Activated T-helper 2 cell treated with anti-CD3 and anti-CD28 coated beads, Interferon-gamma antibody, Interleukin-2, Interleukin-4, amounts not matched to agents 10 μg/mL and 5 μg/mL and 100 μg/mL, durations not matched to agents 14 hours and 24 hours and 36 hours (primary cell): ENCODE measurements around the gene RBM19. TPM values are rescaled to one million over a fixed set of nuclear protein-coding genes. Genes with fewer than 3 reads are reported as not detected.

Experiments used
- DNase-seq: peaks from one replicate; pipeline ENCODE4 v3.0.0; 2021; ENCODE audit warnings: low spot score
- H3K27ac Mint-ChIP-seq: one replicate; pipeline ENCODE4 v1.8.0; 2021; ENCODE audit warnings: mixed read lengths
- H3K27me3 Mint-ChIP-seq: one replicate; pipeline ENCODE4 v1.8.0; 2021; ENCODE audit warnings: low read depth, mixed read lengths
- H3K36me3 Mint-ChIP-seq: one replicate; pipeline ENCODE4 v1.8.0; 2021; ENCODE audit warnings: low read depth, mixed read lengths
- H3K4me1 Mint-ChIP-seq: one replicate; pipeline ENCODE4 v1.8.0; 2021; ENCODE audit warnings: low read depth, mixed read lengths
- H3K4me3 Mint-ChIP-seq: one replicate; pipeline ENCODE4 v1.8.0; 2021; ENCODE audit warnings: low read depth, mild to moderate bottlenecking, moderate library complexity, mixed read lengths
- H3K9me3 Mint-ChIP-seq: one replicate; pipeline ENCODE4 v1.8.0; 2021; ENCODE audit warnings: mixed read lengths
- intact Hi-C: fragments of 100-400 bp; cut with micrococcal nuclease; formaldehyde crosslinking; loops from one replicate; pipeline ENCODE4 v1.15.1; 2023
- total RNA-seq: library from RNA; stranded (reverse); gene quantifications from 2 replicates; pipeline ENCODE4 v1.2.3, GENCODE V29; 2022

Gene RBM19
- total RNA-seq, 1 donor from 2014 or later = 96.8 TPM

DNA sequence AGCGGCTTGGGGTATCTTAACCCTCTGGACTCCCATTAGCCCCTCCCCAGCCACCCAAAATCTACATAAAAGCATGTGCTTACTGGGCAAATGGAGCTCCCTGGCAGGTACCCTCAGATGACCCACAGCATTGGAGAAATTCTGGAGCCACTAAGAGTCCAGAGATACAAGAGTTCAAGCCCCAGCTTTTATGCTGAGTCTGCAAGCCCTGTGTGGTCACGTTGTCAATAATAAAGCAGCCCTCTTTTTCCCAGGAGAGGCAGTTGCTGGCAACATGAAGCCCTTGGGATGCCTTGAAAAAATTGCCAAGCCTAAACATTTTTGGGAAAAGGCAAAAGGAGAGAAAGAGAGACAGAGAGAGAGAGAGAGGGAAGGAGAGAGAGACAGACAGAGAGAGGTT lies 83.4 kb downstream of the RBM19 start:
- intact Hi-C loops = no loop called here
- H3K4me1 Mint-ChIP-seq = no peaks in the 10 kb centered on the region
- H3K36me3 Mint-ChIP-seq = peaks cover 3% of the 10 kb centered on the region
- DNase-seq = no peak
- no peaks in the 10 kb centered on the region for H3K9me3 Mint-ChIP-seq
- H3K4me3 Mint-ChIP-seq = no peak overlapping the region
- no peak overlapping the region for H3K27ac Mint-ChIP-seq
- no peaks in the 10 kb centered on the region for H3K27me3 Mint-ChIP-seq

GRCh38 chr12:113880988-113881962 lies 84.8 kb downstream of the RBM19 start:
- DNase-seq = no peak
- intact Hi-C loops = no loop called here
- no peaks in the 10 kb centered on the region for H3K27me3 Mint-ChIP-seq
- H3K27ac Mint-ChIP-seq = no peak overlapping the region
- no peak overlapping the region for H3K4me3 Mint-ChIP-seq
- no peaks in the 10 kb centered on the region for H3K36me3 Mint-ChIP-seq
- no peaks in the 10 kb centered on the region for H3K9me3 Mint-ChIP-seq
- no peaks in the 10 kb centered on the region for H3K4me1 Mint-ChIP-seq

DNA sequence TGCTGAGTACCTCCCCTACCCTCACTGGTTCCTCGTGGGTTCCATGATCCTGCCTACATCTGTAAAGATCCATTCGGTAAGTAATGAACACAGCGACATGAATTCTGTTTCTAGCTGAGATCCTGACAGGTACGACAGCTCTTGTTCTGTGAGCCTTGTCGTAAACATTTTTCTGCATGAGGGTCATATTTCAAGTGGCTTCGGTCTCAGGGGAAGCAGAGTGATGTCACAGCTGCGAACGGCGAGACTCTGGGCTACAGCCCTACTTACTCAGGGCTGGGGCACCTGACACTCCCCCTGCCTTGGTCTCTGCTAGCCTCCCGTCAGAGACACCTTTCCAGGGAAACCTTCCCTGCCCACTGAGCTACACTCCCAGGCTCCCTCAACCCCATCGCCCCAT lies 85.8 kb downstream of the RBM19 start:
- Mint-ChIP-seq H3K27me3 (no peaks in the 10 kb centered on the region), H3K9me3 (no peaks in the 10 kb centered on the region), H3K27ac (no peak overlapping the region), H3K4me3 (no peak overlapping the region), H3K36me3 (no peaks in the 10 kb centered on the region), H3K4me1 (no peaks in the 10 kb centered on the region)
- intact Hi-C loops = no loop called here
- DNase-seq = no peak

GRCh38 chr12:113879658-113880057 lies 86.5 kb downstream of the RBM19 start:
- Mint-ChIP-seq H3K4me3 (no peak overlapping the region), H3K4me1 (no peaks in the 10 kb centered on the region), H3K9me3 (no peaks in the 10 kb centered on the region), H3K36me3 (peaks cover 3% of the 10 kb centered on the region), H3K27ac (no peak overlapping the region), H3K27me3 (no peaks in the 10 kb centered on the region)
- no peak for DNase-seq
- intact Hi-C loops = no loop called here

- Mint-ChIP-seq H3K27me3 (no peaks in the 10 kb centered on the region), H3K4me3 (no peak overlapping the region), H3K36me3 (peaks cover 3% of the 10 kb centered on the region), H3K9me3 (no peaks in the 10 kb centered on the region), H3K27ac (no peak overlapping the region), H3K4me1 (no peaks in the 10 kb centered on the region)
- DNase-seq = no peak
- intact Hi-C loops = no loop called here
These were observed 88.5 kb downstream of the RBM19 start for GRCh38 chr12:113877607-113878006.

- no peaks in the 10 kb centered on the region for H3K4me1 Mint-ChIP-seq
- no peak for DNase-seq
- H3K36me3 Mint-ChIP-seq = peaks cover 3% of the 10 kb centered on the region
- no peak overlapping the region for H3K4me3 Mint-ChIP-seq
- intact Hi-C loops = no loop called here
- no peaks in the 10 kb centered on the region for H3K27me3 Mint-ChIP-seq
- H3K9me3 Mint-ChIP-seq = no peaks in the 10 kb centered on the region
- no peak overlapping the region for H3K27ac Mint-ChIP-seq
These were observed 90.0 kb downstream of the RBM19 start for GRCh38 chr12:113876160-113876559.

DNA sequence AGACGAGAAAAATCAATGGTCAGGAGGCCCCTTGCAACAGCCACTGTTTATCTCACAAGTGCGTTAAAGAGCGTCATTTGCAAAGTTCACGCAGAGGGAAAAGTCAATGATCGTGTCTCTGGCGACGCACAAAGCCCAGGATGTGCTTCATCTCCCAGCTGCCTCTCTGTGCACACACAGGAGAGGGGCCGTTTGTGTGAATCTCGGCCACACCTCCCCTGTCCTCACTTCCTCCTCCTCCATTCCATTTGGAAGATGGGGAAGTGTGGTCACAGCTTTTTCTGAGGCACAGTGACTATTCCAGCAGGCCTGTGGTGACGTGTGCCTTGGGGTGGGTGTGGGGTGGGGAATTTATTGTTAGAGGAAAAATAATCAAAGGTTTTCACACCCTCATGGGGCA lies 90.4 kb downstream of the RBM19 start:
- no peak for DNase-seq
- Mint-ChIP-seq H3K4me1 (no peaks in the 10 kb centered on the region), H3K27me3 (no peaks in the 10 kb centered on the region), H3K27ac (no peak overlapping the region), H3K4me3 (no peak overlapping the region), H3K9me3 (no peaks in the 10 kb centered on the region), H3K36me3 (peaks cover 3% of the 10 kb centered on the region)
- intact Hi-C loops = no loop called here

- H3K4me1 Mint-ChIP-seq = no peaks in the 10 kb centered on the region
These were observed 91.0 kb downstream of the RBM19 start for GRCh38 chr12:113874999-113875561.

GRCh38 chr12:113874326-113874725 lies 91.8 kb downstream of the RBM19 start:
- Mint-ChIP-seq H3K27ac (no peak overlapping the region), H3K27me3 (no peaks in the 10 kb centered on the region), H3K9me3 (no peaks in the 10 kb centered on the region), H3K36me3 (peaks cover 3% of the 10 kb centered on the region), H3K4me1 (no peaks in the 10 kb centered on the region), H3K4me3 (no peak overlapping the region)
- intact Hi-C loops = no loop called here
- DNase-seq = no peak

More at GRCh38 chr12:113874999-113875561, 91.0 kb downstream of the RBM19 start:
- H3K4me3 Mint-ChIP-seq = no peak overlapping the region
- no peaks in the 10 kb centered on the region for H3K27me3 Mint-ChIP-seq
- H3K9me3 Mint-ChIP-seq = no peaks in the 10 kb centered on the region
- peaks cover 3% of the 10 kb centered on the region for H3K36me3 Mint-ChIP-seq
- H3K27ac Mint-ChIP-seq = no peak overlapping the region
- DNase-seq = no peak
- intact Hi-C loops = no loop called here

- peaks cover 3% of the 10 kb centered on the region for H3K36me3 Mint-ChIP-seq
- no peak overlapping the region for H3K27ac Mint-ChIP-seq
- H3K27me3 Mint-ChIP-seq = no peaks in the 10 kb centered on the region
- H3K4me3 Mint-ChIP-seq = no peak overlapping the region
- H3K9me3 Mint-ChIP-seq = no peaks in the 10 kb centered on the region
- DNase-seq = no peak
- intact Hi-C loops = no loop called here
- H3K4me1 Mint-ChIP-seq = no peaks in the 10 kb centered on the region
These were observed 92.4 kb downstream of the RBM19 start for GRCh38 chr12:113873740-113874139.

GRCh38 chr12:113870890-113871289 lies 95.2 kb downstream of the RBM19 start:
- no peak overlapping the region for H3K27ac Mint-ChIP-seq
- intact Hi-C loops = no loop called here
- H3K9me3 Mint-ChIP-seq = no peaks in the 10 kb centered on the region
- H3K4me1 Mint-ChIP-seq = no peaks in the 10 kb centered on the region
- DNase-seq = no peak
- peaks cover 3% of the 10 kb centered on the region for H3K36me3 Mint-ChIP-seq
- no peaks in the 10 kb centered on the region for H3K27me3 Mint-ChIP-seq
- no peak overlapping the region for H3K4me3 Mint-ChIP-seq

DNA sequence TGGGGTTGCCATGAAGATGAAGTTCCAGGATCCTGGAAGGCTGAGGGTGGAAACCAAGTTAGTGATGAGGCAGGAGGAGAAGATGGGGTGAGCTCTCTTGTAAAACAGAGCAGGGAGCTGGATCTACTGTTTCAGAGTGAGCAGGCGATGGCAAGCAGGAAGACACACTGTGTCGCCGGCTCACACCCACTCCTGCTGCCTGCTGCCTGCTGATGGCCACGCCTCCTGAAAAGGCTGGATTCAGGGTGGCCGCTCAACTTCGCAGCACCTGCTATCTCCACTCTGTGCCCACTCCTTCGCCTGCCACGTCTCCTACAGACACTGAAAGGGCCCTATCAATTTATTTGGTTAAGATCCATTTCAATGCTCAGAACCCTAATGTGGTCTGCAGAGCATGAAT lies 96.1 kb downstream of the RBM19 start:
- Mint-ChIP-seq H3K36me3 (peaks cover 3% of the 10 kb centered on the region), H3K9me3 (no peaks in the 10 kb centered on the region), H3K4me1 (no peaks in the 10 kb centered on the region), H3K4me3 (no peak overlapping the region), H3K27me3 (no peaks in the 10 kb centered on the region), H3K27ac (no peak overlapping the region)
- DNase-seq = no peak
- intact Hi-C loops = no loop called here

- no peaks in the 10 kb centered on the region for H3K27me3 Mint-ChIP-seq
- H3K27ac Mint-ChIP-seq = no peak overlapping the region
- intact Hi-C loops = no loop called here
- H3K4me1 Mint-ChIP-seq = no peaks in the 10 kb centered on the region
- no peak overlapping the region for H3K4me3 Mint-ChIP-seq
- H3K9me3 Mint-ChIP-seq = no peaks in the 10 kb centered on the region
- DNase-seq = no peak
- H3K36me3 Mint-ChIP-seq = no peaks in the 10 kb centered on the region
These were observed 97.8 kb downstream of the RBM19 start for GRCh38 chr12:113868365-113868764.
